ENCODE results near the gene ID2.

DNA sequence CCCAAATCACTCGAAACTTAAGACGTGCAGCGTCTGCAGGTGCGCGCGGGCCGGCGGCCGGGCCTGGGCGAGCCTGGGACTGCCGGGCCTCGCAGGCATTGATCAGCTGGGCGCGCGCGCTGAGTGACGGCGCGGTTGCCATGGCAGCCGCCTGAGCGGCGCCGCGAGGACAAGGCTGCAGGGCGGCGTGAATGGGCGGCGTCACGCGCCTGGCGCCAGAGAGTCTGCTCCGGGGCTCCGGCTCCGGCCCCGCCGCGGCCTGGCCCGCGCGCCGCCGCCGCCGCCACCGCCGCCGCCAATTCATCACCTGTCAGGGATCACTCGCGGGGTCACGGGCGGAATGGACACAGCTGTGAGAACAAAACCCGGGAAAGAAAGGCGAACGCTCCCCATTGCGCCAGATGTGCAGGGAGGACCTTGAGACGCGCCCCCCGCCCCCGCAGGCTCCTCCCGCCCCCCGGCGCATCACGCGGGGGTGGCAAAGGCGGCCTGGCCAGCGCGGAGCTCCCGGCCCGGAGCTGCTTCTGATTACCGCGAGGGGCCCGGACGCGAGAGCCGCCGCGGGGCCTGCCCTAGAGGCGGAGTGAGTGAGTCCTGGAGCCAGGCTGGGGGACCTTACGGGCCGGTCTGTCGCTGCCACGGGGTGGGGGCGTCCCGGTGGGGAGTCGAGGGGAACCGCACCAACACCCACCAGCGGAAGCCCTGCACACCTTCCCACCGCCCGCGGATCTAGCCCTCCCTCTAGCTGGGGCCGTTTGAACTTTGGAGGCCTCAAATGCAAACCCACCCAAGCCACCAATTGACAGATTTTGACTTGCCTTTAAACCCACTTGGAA is 2.9 kb upstream of the ID2 start:
- TF ChIP-seq, protein P1, sequence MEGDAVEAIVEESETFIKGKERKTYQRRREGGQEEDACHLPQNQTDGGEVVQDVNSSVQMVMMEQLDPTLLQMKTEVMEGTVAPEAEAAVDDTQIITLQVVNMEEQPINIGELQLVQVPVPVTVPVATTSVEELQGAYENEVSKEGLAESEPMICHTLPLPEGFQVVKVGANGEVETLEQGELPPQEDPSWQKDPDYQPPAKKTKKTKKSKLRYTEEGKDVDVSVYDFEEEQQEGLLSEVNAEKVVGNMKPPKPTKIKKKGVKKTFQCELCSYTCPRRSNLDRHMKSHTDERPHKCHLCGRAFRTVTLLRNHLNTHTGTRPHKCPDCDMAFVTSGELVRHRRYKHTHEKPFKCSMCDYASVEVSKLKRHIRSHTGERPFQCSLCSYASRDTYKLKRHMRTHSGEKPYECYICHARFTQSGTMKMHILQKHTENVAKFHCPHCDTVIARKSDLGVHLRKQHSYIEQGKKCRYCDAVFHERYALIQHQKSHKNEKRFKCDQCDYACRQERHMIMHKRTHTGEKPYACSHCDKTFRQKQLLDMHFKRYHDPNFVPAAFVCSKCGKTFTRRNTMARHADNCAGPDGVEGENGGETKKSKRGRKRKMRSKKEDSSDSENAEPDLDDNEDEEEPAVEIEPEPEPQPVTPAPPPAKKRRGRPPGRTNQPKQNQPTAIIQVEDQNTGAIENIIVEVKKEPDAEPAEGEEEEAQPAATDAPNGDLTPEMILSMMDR (conservative IDR thresholded peaks at IDR 0.05; ENCODE audit: low read length): no peak
- no peak for TF ChIP-seq EZH2phosphoT487 (IDR thresholded peaks at IDR 0.05; ENCODE audit: borderline replicate concordance)

Measured in Loucy (cell line).